Measurements from ENCODE around the gene NDUFAF5.
A peak's percentile ranks its signal among the peaks of the same experiment; 100 is the strongest.

NDUFAF5 gene

DNA sequence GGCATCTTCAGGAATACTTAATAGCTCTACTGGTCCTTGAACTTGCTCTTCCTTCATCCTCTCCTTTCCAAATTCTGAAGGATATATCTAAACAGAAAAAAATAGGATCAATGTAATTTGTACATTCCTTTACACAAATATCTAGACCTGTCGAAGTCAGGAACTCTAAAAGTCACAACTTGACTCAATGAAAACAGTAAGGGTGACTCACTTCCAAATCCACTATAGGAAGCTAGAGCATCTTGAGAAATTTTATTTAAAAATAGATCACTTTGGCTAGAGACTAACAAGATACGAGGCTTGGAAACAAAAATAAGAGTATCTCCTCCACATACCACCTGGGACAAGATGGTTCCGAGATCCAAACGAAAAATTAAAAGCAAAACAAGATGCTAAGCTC is 12.3 kb upstream of the NDUFAF5 start:
- FAIRE-seq (no peak), DNase-seq (ENCODE audit: insufficient read length, low spot score) (no peak)
- TF ChIP-seq POLR2A (IDR thresholded peaks at IDR 0.05; ENCODE audit: low read depth, low read length) (no peak), POU2F2 (IDR thresholded peaks at IDR 0.05; ENCODE audit: low read depth, low read length) (no peak), PAX5 (IDR thresholded peaks at IDR 0.05; ENCODE audit: insufficient read depth, low read length, severe bottlenecking) (no peak), POLR2AphosphoS5 (IDR thresholded peaks at IDR 0.05; ENCODE audit: low read depth, low read length) (no peak)

DNA sequence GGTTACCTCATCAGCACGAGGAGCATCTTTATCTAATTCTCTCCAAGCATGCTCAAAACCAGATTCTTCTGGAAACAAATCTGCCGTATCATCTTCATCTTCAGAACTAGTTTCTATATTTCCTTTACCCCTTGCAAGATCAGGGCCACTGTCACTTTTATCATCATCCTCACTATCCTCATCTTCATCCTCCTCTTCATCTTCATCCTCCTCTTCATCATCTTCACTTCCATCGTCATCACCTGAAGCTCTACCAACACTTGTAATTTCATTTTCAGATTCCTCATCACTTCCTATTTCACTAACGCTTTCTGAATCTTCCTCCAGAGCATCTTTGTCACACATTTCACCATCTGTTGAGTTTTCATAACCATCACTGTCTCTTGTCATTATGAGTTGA is 9.0 kb upstream of the NDUFAF5 start:
- no peak for FAIRE-seq
- TF ChIP-seq SPI1 (IDR thresholded peaks at IDR 0.05; ENCODE audit: low read depth, low read length) (no peak), POLR2AphosphoS5 (IDR thresholded peaks at IDR 0.05; ENCODE audit: low read depth, low read length) (no peak), POU2F2 (IDR thresholded peaks at IDR 0.05; ENCODE audit: low read depth, low read length) (no peak), TAF1 (IDR thresholded peaks at IDR 0.05; ENCODE audit: low read depth, low read length) (no peak), POLR2A (IDR thresholded peaks at IDR 0.05; ENCODE audit: low read depth, low read length) (no peak), PAX5 (IDR thresholded peaks at IDR 0.05; ENCODE audit: insufficient read depth, low read length, severe bottlenecking) (no peak)
- DNase-seq (ENCODE audit: insufficient read length, low spot score), result no peak

DNA sequence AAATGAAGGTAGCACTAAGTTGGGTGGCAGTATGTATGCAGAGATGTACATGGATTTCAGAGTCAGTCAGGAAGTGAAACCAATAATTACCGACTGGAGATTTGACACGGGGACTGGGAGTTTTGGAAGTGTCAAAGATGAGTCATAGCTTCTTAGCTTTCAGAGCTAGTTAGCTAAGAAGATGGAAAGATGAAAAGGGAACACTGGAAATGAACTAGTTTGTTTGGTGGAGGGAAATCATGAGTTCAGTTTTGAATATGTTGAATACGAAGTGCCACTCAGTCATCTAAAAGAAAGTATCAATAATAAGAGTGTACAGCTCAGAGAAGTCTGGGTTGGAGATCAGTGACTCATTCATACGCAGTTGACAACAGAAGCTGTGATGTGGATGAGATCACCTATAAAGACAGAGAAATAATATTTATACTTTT is 7.6 kb upstream of the NDUFAF5 start:
- FAIRE-seq (peak; percentile 5), DNase-seq (ENCODE audit: insufficient read length, low spot score) (no peak)
- TF ChIP-seq POU2F2 (IDR thresholded peaks at IDR 0.05; ENCODE audit: low read depth, low read length) (no peak), TAF1 (IDR thresholded peaks at IDR 0.05; ENCODE audit: low read depth, low read length) (no peak), PAX5 (IDR thresholded peaks at IDR 0.05; ENCODE audit: insufficient read depth, low read length, severe bottlenecking) (no peak), POLR2AphosphoS5 (IDR thresholded peaks at IDR 0.05; ENCODE audit: low read depth, low read length) (no peak), SPI1 (IDR thresholded peaks at IDR 0.05; ENCODE audit: low read depth, low read length) (peak; percentile 80), POLR2A (IDR thresholded peaks at IDR 0.05; ENCODE audit: low read depth, low read length) (no peak)

DNA sequence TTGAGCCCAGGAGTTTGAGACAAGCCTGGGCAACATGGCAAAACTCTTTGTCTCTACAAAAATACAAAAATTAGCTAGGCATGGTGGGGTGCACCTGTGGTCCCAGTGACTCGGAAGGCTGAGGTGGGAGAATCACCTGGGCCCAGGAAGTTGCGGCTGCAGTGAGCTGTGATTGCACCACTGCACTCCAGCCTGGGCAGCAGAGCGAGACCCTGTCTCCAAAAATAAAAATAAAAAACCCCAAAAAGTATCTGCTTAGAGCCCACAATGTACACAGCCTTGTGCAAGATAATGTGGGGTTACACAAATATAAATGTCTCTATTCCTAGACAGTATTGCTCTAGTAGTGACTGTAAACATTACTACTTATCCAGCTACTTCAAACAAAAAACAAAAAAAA is 6.0 kb upstream of the NDUFAF5 start:
- TF ChIP-seq POU2F2 (IDR thresholded peaks at IDR 0.05; ENCODE audit: low read depth, low read length), result no peak
- TF ChIP-seq POLR2AphosphoS5 (IDR thresholded peaks at IDR 0.05; ENCODE audit: low read depth, low read length), result no peak
- TF ChIP-seq POLR2A (IDR thresholded peaks at IDR 0.05; ENCODE audit: low read depth, low read length), result no peak
- no peak for TF ChIP-seq TAF1 (IDR thresholded peaks at IDR 0.05; ENCODE audit: low read depth, low read length)
- TF ChIP-seq SPI1 (IDR thresholded peaks at IDR 0.05; ENCODE audit: low read depth, low read length), result no peak
- TF ChIP-seq PAX5 (IDR thresholded peaks at IDR 0.05; ENCODE audit: insufficient read depth, low read length, severe bottlenecking), result peak; percentile 96
- FAIRE-seq, result peak; percentile 80
- DNase-seq (ENCODE audit: insufficient read length, low spot score), result no peak

DNA sequence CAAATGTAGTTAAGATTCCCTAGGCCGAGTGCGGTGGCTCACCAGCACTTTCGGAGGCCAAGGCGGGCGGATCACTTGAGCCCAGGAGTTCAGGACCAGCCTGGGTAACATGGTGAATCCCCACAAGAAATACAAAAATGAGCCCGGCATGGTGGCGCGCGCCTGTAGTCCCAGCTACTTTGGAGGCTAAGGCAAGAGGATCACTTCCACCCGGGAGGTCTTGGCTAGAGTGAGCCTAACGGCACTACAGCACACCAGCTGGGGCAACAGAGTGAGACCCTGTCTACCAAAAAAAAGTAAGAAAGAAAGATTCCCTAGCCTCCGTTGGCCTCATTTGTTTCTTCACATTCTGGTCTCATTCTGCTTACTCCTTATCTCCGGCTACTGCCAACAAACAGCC is 1.3 kb upstream of the NDUFAF5 start:
- TF ChIP-seq SPI1 (IDR thresholded peaks at IDR 0.05; ENCODE audit: low read depth, low read length), result no peak
- no peak for TF ChIP-seq POLR2A (IDR thresholded peaks at IDR 0.05; ENCODE audit: low read depth, low read length)
- TF ChIP-seq PAX5 (IDR thresholded peaks at IDR 0.05; ENCODE audit: insufficient read depth, low read length, severe bottlenecking), result no peak
- no peak for TF ChIP-seq POLR2AphosphoS5 (IDR thresholded peaks at IDR 0.05; ENCODE audit: low read depth, low read length)
- TF ChIP-seq TAF1 (IDR thresholded peaks at IDR 0.05; ENCODE audit: low read depth, low read length), result no peak
- TF ChIP-seq POU2F2 (IDR thresholded peaks at IDR 0.05; ENCODE audit: low read depth, low read length), result no peak

DNA sequence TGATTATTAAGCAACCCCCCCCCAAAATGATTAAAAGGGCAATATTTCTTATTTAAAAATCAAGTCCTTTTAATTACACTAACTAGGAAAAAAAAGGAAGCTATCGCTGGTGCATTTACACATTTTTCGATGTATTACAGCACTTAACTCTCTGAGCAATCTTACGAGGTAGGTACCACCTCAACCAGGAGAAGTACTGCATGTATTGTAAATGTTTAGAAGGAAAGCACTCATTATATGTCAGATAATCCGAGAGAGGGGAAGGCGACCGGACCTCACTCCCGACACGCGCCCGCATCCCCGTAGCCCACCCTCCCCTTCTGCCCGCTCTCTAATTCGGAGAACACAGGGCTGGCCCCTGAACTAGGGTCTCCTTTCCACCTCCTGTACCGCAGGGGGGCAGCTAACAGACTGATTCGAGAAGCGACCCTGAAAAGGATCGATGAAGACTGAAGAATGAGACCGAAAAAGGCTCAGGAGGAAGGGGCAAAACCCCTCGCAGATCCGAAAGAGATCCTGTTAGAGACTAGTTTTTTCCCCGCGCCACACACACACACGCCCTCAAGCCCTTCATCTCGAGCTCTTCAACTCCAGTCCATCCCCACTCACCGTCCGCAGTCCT is 446 bp upstream of the NDUFAF5 start:
- TF ChIP-seq POLR2A (IDR thresholded peaks at IDR 0.05; ENCODE audit: low read depth, low read length) (peak; percentile 93), SPI1 (IDR thresholded peaks at IDR 0.05; ENCODE audit: low read depth, low read length) (no peak), POLR2AphosphoS5 (IDR thresholded peaks at IDR 0.05; ENCODE audit: low read depth, low read length) (peak; percentile 94)
- FAIRE-seq (no peak), DNase-seq (ENCODE audit: insufficient read length, low spot score) (no peak)

More for the DNA sequence above, 1.3 kb upstream of the NDUFAF5 start:
- FAIRE-seq (no peak), DNase-seq (ENCODE audit: insufficient read length, low spot score) (no peak)

DNA sequence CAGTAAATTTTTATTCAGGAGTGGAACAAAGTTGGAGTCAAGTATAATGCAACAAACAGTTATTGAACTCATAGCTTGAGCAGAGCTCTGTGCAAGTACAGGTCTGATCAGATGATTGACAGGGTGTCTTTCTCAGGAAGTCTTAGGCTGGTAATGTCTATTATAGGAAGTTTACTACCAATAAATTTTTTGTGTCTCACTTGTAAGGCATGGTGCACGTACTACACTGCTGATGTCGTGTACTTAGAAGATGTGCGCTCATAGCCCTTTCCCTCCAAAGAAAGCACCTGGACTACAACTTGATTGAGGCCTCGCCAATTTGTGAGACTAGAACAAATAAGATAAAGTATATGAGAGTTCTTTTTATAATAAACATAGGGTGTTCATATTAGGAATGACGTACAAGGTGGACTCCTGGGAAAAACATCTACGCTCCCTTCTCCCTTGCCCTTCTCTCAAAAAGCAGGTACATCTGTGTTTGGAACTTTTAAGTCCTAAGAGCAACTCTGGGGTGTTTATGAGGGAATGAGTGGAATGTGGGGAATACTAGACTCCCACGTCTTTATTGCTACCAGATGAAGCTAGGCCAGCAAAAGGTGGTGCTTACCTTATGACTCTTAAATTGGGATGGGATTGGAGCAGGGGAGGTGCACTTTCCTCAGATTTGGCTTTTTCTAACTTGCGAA is 1.5 kb downstream of the NDUFAF5 start:
- no peak for FAIRE-seq
- TF ChIP-seq SPI1 (IDR thresholded peaks at IDR 0.05; ENCODE audit: low read depth, low read length) (no peak), POLR2A (IDR thresholded peaks at IDR 0.05; ENCODE audit: low read depth, low read length) (no peak), TAF1 (IDR thresholded peaks at IDR 0.05; ENCODE audit: low read depth, low read length) (no peak), POLR2AphosphoS5 (IDR thresholded peaks at IDR 0.05; ENCODE audit: low read depth, low read length) (no peak), POU2F2 (IDR thresholded peaks at IDR 0.05; ENCODE audit: low read depth, low read length) (no peak), PAX5 (IDR thresholded peaks at IDR 0.05; ENCODE audit: insufficient read depth, low read length, severe bottlenecking) (no peak)
- DNase-seq (ENCODE audit: insufficient read length, low spot score), result no peak

DNA sequence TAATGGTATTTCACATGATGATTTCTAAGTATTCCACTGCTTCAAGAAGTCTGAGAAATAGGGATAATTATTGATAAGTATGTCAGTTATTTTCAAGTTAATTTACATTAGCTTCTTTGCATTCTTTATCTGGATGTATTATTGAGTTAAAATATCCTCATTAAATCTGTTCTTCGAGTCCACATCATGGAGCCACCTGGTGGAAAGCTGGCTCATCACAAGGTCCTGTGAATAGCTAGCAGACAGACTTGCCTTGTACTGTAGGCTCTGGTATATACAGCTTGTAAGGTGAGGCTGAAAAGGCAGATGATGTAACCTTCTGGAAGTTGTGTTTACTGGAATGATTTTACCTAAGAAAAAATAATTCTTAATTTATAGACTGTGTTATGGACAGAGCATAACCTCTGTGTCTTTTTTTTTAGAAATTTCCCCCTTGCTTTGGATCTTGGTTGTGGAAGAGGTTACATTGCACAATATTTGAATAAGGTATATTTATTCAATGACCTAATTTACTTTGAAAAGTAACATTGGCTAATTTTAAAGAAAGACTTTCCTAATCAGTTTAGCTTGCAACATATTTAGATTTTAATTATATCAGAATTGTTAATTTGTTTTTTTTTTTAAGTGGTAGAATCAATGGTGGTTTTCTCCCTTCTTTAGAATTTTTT is 3.5 kb downstream of the NDUFAF5 start:
- FAIRE-seq (peak; percentile 55), DNase-seq (ENCODE audit: insufficient read length, low spot score) (peak; percentile 15)
- TF ChIP-seq POU2F2 (IDR thresholded peaks at IDR 0.05; ENCODE audit: low read depth, low read length) (no peak), POLR2A (IDR thresholded peaks at IDR 0.05; ENCODE audit: low read depth, low read length) (no peak), TAF1 (IDR thresholded peaks at IDR 0.05; ENCODE audit: low read depth, low read length) (no peak)

DNA sequence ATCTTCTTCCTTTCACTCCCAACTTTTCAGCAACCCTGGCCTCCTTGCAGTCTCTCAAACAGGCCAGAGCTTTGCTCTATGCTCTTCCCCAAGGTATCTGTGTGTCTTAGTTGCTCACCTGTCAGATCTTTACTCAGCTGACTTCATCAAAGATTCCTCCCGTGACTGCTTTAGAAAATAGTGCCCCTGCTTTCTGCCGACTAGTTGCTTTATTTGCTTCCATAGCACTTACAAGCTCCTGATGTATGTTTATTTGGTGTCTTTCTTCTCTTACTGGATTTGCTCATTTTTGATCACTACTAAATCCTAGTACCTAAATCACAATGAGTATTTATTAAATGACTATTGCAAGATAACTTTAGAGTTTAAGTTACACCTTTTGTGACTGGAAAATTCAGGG is 5.9 kb downstream of the NDUFAF5 start:
- FAIRE-seq (no peak), DNase-seq (ENCODE audit: insufficient read length, low spot score) (no peak)
- TF ChIP-seq POU2F2 (IDR thresholded peaks at IDR 0.05; ENCODE audit: low read depth, low read length) (no peak), PAX5 (IDR thresholded peaks at IDR 0.05; ENCODE audit: insufficient read depth, low read length, severe bottlenecking) (no peak), SPI1 (IDR thresholded peaks at IDR 0.05; ENCODE audit: low read depth, low read length) (no peak), POLR2A (IDR thresholded peaks at IDR 0.05; ENCODE audit: low read depth, low read length) (no peak), POLR2AphosphoS5 (IDR thresholded peaks at IDR 0.05; ENCODE audit: low read depth, low read length) (no peak), TAF1 (IDR thresholded peaks at IDR 0.05; ENCODE audit: low read depth, low read length) (no peak)

All from GM12891 (cell line).